H9 (cell line): ENCODE results near the gene PARD3. TPM values are rescaled to one million over a fixed set of nuclear protein-coding genes. Genes with fewer than 3 reads are reported as not detected.
A peak's percentile ranks its signal among the peaks of the same experiment; 100 is the strongest.

Source experiments
- DNase-seq: peaks from one replicate; pipeline ENCODE4 v3.0.0-alpha.2; 2017
- H2AFZ ChIP-seq: one replicate; pipeline ENCODE4 v1.6.1; 2013; ENCODE audit warnings: mild to moderate bottlenecking, low read length, control low read depth, moderate library complexity
- H2AK5ac ChIP-seq: 2 replicates; pipeline ENCODE4 v1.6.1; 2013; ENCODE audit warnings: low read length, control low read depth, mixed read lengths; ENCODE audit not compliant: insufficient read length
- H2BK120ac ChIP-seq: one replicate; pipeline ENCODE4 v1.6.1; 2013; ENCODE audit warnings: low read depth, mild to moderate bottlenecking, low read length, control low read depth, inconsistent platforms; ENCODE audit not compliant: poor library complexity, severe bottlenecking
- H2BK12ac ChIP-seq: 2 replicates; pipeline ENCODE4 v1.6.1; 2013; ENCODE audit warnings: low read length, control low read depth, mixed read lengths, low read depth; ENCODE audit not compliant: insufficient read length
- H2BK15ac ChIP-seq: 2 replicates; pipeline ENCODE4 v1.6.1; 2013; ENCODE audit warnings: low read depth, low read length, control low read depth
- H2BK20ac ChIP-seq: one replicate; pipeline ENCODE4 v1.6.1; 2013; ENCODE audit warnings: low read depth, mild to moderate bottlenecking, low read length, control low read depth, inconsistent platforms; ENCODE audit not compliant: poor library complexity, severe bottlenecking
- H2BK5ac ChIP-seq: 2 replicates; pipeline ENCODE4 v1.6.1; 2013; ENCODE audit warnings: low read length, control low read depth, mixed read lengths; ENCODE audit not compliant: insufficient read length
- H3K14ac ChIP-seq: 2 replicates; pipeline ENCODE4 v1.6.1; 2013; ENCODE audit warnings: low read length, control low read depth; ENCODE audit not compliant: insufficient read depth
- H3K18ac ChIP-seq: 2 replicates; pipeline ENCODE4 v1.6.1; 2013; ENCODE audit warnings: low read depth, mild to moderate bottlenecking, mixed read lengths, low read length, control low read depth; ENCODE audit not compliant: insufficient read length
- H3K23ac ChIP-seq: 2 replicates; pipeline ENCODE4 v1.6.1; 2013; ENCODE audit warnings: low read length, control low read depth, mixed read lengths, low read depth; ENCODE audit not compliant: insufficient read length
- H3K23me2 ChIP-seq: 2 replicates; pipeline ENCODE4 v1.6.1; 2013; ENCODE audit warnings: low read depth, mild to moderate bottlenecking, mixed read lengths, low read length, control low read depth; ENCODE audit not compliant: insufficient read length, poor library complexity, severe bottlenecking
- H3K27ac ChIP-seq: 2 replicates; pipeline ENCODE4 v1.5.1; 2013; ENCODE audit warnings: low read length, control low read depth, mixed read lengths, low read depth; ENCODE audit not compliant: insufficient read length
- H3K27me3 ChIP-seq: 2 replicates; pipeline ENCODE4 v1.6.1; 2013; ENCODE audit warnings: low read length, control low read depth, inconsistent platforms; ENCODE audit not compliant: insufficient read depth
- H3K4ac ChIP-seq: 2 replicates; pipeline ENCODE4 v1.6.1; 2013; ENCODE audit warnings: low read depth, mild to moderate bottlenecking, control low read depth, inconsistent platforms, low read length, moderate library complexity
- H3K4me1 ChIP-seq: 2 replicates; pipeline ENCODE4 v1.6.1; 2013; ENCODE audit warnings: low read length, control low read depth, inconsistent platforms; ENCODE audit not compliant: insufficient read depth
- H3K4me2 ChIP-seq: 2 replicates; pipeline ENCODE4 v1.6.1; 2013; ENCODE audit warnings: low read length, control low read depth, mixed read lengths; ENCODE audit not compliant: insufficient read length, insufficient read depth
- H3K56ac ChIP-seq: 2 replicates; pipeline ENCODE4 v1.6.1; 2013; ENCODE audit warnings: low read depth, mild to moderate bottlenecking, mixed read lengths, low read length, control low read depth; ENCODE audit not compliant: insufficient read length
- H3K79me1 ChIP-seq: 2 replicates; pipeline ENCODE4 v1.6.1; 2013; ENCODE audit warnings: low read depth, mild to moderate bottlenecking, moderate library complexity, low read length, control low read depth, inconsistent platforms; ENCODE audit not compliant: insufficient read depth, poor library complexity, severe bottlenecking
- H3K79me2 ChIP-seq: 2 replicates; pipeline ENCODE4 v1.6.1; 2013; ENCODE audit warnings: low read length, control low read depth, inconsistent platforms; ENCODE audit not compliant: insufficient read depth
- H3K9ac ChIP-seq: 2 replicates; pipeline ENCODE4 v1.6.1; 2013; ENCODE audit warnings: low read length, control low read depth, mixed read lengths; ENCODE audit not compliant: insufficient read length; ENCODE audit errors: extremely low read depth
- H3K9me3 ChIP-seq: one replicate; pipeline ENCODE4 v1.6.1; 2013; ENCODE audit warnings: low read depth, low read length, inconsistent platforms; ENCODE audit not compliant: control insufficient read depth
- H3T11ph ChIP-seq: one replicate; pipeline ENCODE4 v1.6.1; 2013; ENCODE audit warnings: mild to moderate bottlenecking, low read length, control low read depth, inconsistent platforms
- H4K20me1 ChIP-seq: one replicate; pipeline ENCODE4 v1.6.1; 2013; ENCODE audit not compliant: control insufficient read depth, insufficient read length, insufficient read depth
- H4K5ac ChIP-seq: 2 replicates; pipeline ENCODE4 v1.6.1; 2013; ENCODE audit warnings: low read depth, mild to moderate bottlenecking, mixed read lengths, low read length, control low read depth; ENCODE audit not compliant: insufficient read length
- H4K8ac ChIP-seq: replicated peaks from 2 replicates; pipeline ENCODE4 v1.6.1; 2013; ENCODE audit warnings: low read length, control low read depth, mixed read lengths, low read depth; ENCODE audit not compliant: insufficient read length
- H4K91ac ChIP-seq: 2 replicates; pipeline ENCODE4 v1.6.1; 2013; ENCODE audit warnings: low read depth, mild to moderate bottlenecking, moderate library complexity, mixed read lengths, low read length, control low read depth; ENCODE audit not compliant: insufficient read length
- H3K27ac Mint-ChIP-seq, 3 experiments: 2 replicates in 2 of 3; 3 replicates in 1 of 3; pipeline ENCODE4 v1.8.0; 2020 to 2021; ENCODE audit warnings: mixed read lengths in 3 of 3, mild to moderate bottlenecking in 1 of 3, moderate library complexity in 1 of 3
- H3K27me3 Mint-ChIP-seq: 2 replicates; pipeline ENCODE4 v1.8.0; 2021; ENCODE audit warnings: low read depth, mild to moderate bottlenecking, moderate library complexity, mixed read lengths
- H3K36me3 Mint-ChIP-seq, 3 experiments: 2 replicates in 2 of 3; 3 replicates in 1 of 3; pipeline ENCODE4 v1.8.0; 2020 to 2021; ENCODE audit warnings: low read depth in 3 of 3, mixed read lengths in 3 of 3; ENCODE audit not compliant: insufficient read depth in 1 of 3
- H3K4me1 Mint-ChIP-seq, 2 experiments: 2 replicates each; pipeline ENCODE4 v1.8.0; 2020; ENCODE audit warnings: mixed read lengths in 2 of 2
- H3K4me3 Mint-ChIP-seq, 2 experiments: 2 replicates in 1 of 2; 3 replicates in 1 of 2; pipeline ENCODE4 v1.8.0; 2020 to 2021; ENCODE audit warnings: mild to moderate bottlenecking in 2 of 2, mixed read lengths in 2 of 2, moderate library complexity in 1 of 2
- H3K9me3 Mint-ChIP-seq, 2 experiments: 2 replicates in 1 of 2; 3 replicates in 1 of 2; pipeline ENCODE4 v1.8.0; 2020; ENCODE audit warnings: mild to moderate bottlenecking in 2 of 2, mixed read lengths in 2 of 2, moderate library complexity in 1 of 2
- CTCF ChIP-seq: fragments of 200-600 bp; sonication (generic); conservative IDR thresholded peaks from 3 replicates; pipeline ENCODE4 v1.8.0; 2021; ENCODE audit warnings: antibody characterized with exemption, mild to moderate bottlenecking
- WGBS: extraction: QIAGEN DNeasy Blood & Tissue Kit; methylation state at CpG from one replicate; pipeline ENCODE4 v1.1.7; 2013; ENCODE audit warnings: missing lambda C conversion rate, low lambda C conversion rate, mixed read lengths; ENCODE audit not compliant: insufficient read length; ENCODE audit errors: extremely low coverage; 5-methylcytosine and 5-hydroxymethylcytosine counted together
- total RNA-seq: library from RNA; stranded (reverse); gene quantifications from 2 replicates; pipeline ENCODE4 v1.2.1, GENCODE V29; 2021

PARD3 gene
- total RNA-seq, 1 experiment from 2014 or later: 44.7 TPM

DNA sequence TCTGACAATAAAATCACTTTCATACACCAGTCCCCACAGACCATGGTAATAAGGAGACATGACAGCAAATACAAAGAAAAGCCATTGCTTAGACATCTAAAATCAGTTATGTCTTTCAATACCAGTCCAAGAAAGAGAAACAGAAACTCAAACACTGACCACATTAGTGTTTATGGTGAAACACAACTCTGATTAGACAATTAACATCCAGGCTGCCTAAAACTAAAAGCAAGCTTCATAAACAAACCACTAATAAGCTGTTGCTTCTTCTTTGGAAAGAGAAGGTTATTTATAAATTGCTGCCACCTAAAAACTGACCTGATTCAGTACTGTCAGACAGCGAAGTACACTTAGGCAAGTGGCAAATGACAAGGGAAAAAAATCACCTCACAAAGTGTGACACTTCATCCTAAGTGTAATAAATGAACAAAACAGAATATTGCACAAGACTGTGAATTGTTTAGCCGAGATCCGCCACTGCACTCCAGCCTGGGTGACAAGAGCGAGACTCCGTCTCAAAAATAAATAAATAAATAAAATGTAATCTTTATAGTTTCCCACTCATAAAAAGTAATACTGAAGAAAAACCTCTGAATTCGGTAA is 277.4 kb downstream of the PARD3 start:
- Mint-ChIP-seq H3K27ac (peak overlapping the region in 1 of 3 experiments; percentile 73; a peak in 1 of 7 replicates), H3K36me3 (peaks cover 0 to 9% (median 2%) of the 10 kb centered on the region in 3 experiments; a peak in 3 of 7 replicates), H3K4me3 (no peak overlapping the region), H3K27me3 (no peaks in the 10 kb centered on the region), H3K4me1 (peaks cover 14 to 15% of the 10 kb centered on the region in 2 experiments), H3K9me3 (no peaks in the 10 kb centered on the region)
- H2BK15ac ChIP-seq: no peak overlapping the region
- H3K18ac ChIP-seq: no peak overlapping the region
- H3K27ac ChIP-seq: no peak overlapping the region
- no peak overlapping the region for H3K4ac ChIP-seq
- H2BK5ac ChIP-seq: no peak overlapping the region
- H2BK120ac ChIP-seq: no peak overlapping the region
- no peaks in the 10 kb centered on the region; the same call in 1 of the 2 replicates for H3K79me2 ChIP-seq
- no peaks in the 10 kb centered on the region for H4K20me1 ChIP-seq
- H3K79me1 ChIP-seq: no peaks in the 10 kb centered on the region
- H3K9me3 ChIP-seq: no peaks in the 10 kb centered on the region
- no peak overlapping the region for H3K23ac ChIP-seq
- no peak overlapping the region for H2BK20ac ChIP-seq
- no peaks in the 10 kb centered on the region for H3K23me2 ChIP-seq
- DNase-seq: no peak
- H3K4me2 ChIP-seq: no peak overlapping the region
- H3K14ac ChIP-seq: no peak overlapping the region
- H4K8ac ChIP-seq: no peak overlapping the region
- H3T11ph ChIP-seq: no peak overlapping the region
- no peak for TF ChIP-seq CTCF
- no peak overlapping the region for H2AK5ac ChIP-seq
- no CpG with 5 or more reads among the region's 6 CpGs for WGBS
- no peak overlapping the region for H2AFZ ChIP-seq
- H3K4me1 ChIP-seq: no peaks in the 10 kb centered on the region
- H4K91ac ChIP-seq: no peak overlapping the region
- H3K9ac ChIP-seq: no peak overlapping the region
- no peak overlapping the region for H4K5ac ChIP-seq
- no peak overlapping the region for H3K56ac ChIP-seq
- no peak overlapping the region for H2BK12ac ChIP-seq
- no peaks in the 10 kb centered on the region for H3K27me3 ChIP-seq
